ENCODE results near the gene ESRRG.
"Not testable (repeated sequence)": the region's sequence is repeated elsewhere in the genome, so short reads cannot be mapped to it uniquely, and the experiment has no call there.

The ESRRG gene

DNA sequence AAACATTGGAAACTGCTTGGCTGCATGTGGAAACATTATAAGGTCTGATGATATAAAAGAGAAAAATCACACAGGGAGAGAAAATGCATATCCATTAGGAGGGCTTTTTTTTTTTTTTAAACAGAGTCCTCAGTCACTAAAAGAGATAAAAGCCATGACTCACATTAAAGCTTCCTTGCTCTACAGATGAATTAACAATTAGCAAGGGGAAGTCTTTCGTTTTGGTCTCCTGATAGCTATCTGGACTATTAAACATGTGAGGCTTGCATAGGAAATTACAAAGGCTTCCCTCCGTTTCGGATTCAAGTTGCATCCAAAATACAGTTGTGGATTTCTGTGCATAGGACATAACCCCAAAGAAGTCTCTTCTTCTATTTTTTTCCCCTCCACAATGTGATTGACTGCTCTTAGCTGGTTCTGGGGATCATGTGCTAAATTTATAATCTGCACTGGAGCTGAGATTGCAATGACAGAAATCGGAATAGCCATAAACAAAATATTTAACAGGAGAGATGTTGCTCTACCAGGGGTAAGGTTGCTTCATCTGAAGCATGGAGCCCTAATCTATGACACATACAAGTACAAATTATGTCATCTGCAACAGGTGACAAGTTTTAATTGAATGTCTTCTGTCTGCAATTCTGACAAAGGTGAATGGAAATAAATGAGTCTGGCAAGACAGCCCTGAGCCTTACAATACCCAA lies 146.8 kb downstream of the ESRRG start:
- in situ Hi-C loops (cut with HindIII; ENCODE audit: low sequenced_read_pairs), result no loop called here

DNA sequence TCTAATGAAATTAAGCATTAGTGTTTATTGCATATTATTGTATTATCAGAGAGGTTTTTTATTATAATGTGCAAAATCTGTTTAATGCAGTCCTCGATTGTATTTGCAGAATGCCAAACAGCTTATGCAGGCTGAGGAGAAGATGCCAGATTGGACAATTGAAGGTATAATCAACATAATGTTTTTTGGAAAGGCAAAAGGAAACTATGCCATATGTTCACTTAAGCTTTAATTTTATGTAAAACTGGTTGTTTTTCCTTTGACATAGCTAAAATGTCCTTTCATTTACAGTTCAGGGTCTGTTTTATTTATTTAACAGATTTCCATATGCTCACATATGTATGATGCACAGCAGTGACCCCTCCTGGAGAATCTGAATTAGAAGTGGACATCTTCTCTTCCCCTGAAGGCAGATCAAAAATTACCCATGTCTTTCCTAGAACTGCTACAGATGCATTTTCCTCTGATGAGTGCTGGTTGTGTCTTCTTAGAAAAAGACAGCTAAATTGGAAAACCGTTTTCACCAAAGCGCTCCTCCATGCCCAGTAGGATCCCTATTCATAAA lies 156.5 kb downstream of the ESRRG start:
- in situ Hi-C loops (cut with HindIII; ENCODE audit: low sequenced_read_pairs), result no loop called here

DNA sequence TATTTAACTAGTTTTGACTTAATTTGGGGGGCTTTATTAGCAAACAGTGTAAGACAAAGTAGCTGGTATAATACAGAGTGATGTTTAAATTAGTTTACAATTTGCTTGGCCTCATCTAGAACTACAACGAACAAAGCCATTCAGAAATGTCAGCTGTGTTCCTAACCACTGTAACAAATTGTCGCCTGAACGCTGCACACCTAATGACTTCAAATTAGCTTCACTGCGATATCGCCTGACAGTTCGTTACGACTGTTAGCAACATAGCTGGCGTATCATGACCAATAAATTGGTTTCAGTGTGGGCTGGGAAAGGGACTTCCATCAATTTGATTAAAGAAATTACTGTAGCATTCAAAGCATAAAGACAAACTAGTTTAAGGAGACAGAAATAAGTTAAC lies 160.1 kb downstream of the ESRRG start:
- in situ Hi-C loops (cut with HindIII; ENCODE audit: low sequenced_read_pairs), result no loop called here

DNA sequence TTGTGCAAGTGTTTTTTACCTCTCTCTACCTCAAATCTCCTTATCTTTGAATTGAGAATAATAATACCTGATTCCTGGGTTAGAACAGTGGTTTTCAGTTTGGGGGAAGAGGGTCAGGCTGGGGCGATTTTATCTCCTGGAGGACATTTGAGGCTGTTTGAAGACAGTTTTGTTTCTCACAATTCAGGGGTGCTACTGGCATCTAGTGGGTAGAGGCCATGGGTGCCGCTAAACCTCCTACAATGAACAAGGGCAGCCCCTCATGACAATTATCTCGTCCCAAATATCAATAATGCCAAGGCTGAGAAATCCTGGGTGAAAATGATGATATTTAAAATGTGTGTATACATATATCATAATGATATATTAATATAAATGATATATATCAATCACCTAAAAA lies 160.8 kb downstream of the ESRRG start:
- in situ Hi-C loops (cut with HindIII; ENCODE audit: low sequenced_read_pairs), result no loop called here

DNA sequence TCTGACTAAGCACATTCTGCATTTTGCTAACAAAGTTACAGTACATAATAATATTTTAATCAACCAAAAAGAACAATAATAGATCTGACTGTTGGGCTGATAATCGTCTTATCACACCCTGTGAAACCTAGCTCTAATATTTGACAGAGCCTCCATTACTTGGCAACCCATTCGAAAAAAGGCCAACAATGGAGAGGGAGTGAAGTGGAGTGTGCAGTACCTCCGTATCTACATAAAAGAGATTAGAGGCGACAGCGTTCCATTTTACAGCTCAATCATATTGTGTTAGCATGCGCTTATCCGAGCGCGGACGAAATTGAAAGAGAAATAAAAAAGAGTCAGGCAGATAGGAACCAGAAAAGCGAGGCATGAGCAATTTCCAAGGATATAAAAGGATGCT lies 162.7 kb downstream of the ESRRG start:
- in situ Hi-C loops (cut with HindIII; ENCODE audit: low sequenced_read_pairs), result no loop called here

DNA sequence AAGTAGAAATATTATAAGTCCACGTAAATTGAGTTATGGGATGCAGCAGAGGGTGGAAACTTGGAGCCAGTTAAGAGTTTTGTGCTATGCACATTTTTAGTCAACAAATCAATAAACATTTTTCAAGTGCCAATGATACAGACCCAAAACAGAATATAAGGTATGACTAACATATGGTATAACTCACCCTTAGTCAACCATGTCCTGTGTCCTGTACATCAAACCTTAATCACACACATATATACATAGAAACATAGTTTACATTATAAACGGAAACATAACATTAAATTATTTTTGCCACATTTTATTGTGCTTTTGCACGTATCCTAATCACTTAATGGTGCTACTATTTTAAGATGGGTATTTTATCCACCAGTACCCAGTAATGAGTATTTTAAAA lies 163.9 kb downstream of the ESRRG start:
- in situ Hi-C loops (cut with HindIII; ENCODE audit: low sequenced_read_pairs), result no loop called here

DNA sequence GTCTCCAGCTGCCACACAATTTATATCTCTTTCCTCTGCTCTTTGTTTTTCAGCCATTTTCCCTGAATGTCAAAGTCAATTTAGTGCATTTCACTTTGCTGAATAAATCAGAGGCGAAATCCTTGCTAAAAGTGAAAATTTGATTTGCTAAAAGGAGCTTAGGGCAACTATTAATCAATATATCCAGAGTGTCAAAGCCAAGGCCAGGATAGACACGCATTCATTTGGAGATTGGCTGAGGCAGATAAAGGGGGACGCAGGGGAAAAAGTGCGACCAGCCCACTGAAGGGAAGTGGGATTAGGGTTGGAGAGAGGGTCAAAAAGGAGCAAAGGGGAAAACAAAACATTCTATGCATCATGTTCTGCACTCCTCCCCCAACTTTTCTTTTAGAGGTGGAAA lies 167.6 kb downstream of the ESRRG start:
- in situ Hi-C loops (cut with HindIII; ENCODE audit: low sequenced_read_pairs), result no loop called here

DNA sequence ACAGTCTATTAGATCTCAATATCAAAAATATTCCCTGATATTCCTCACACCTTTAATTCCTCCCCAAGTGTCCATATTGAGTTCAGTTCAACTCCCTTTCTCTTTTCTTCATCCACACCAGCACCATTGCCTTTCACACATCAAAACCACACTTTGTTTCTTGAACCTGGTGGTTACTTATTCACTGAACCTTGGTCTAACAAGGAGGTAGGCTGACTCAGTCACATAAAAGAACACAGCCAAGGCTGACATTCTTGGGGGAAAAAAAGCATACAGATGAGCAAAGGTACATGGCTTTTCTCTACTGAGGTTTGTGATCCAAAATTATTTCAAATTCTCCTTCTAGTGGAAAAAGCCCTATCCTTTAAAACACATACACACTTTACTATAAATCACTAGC lies 168.3 kb downstream of the ESRRG start:
- in situ Hi-C loops (cut with HindIII; ENCODE audit: low sequenced_read_pairs), result loop anchor here (5.0 kb wide), 1 partner anchor 48 kb away; no protein-coding TSS in a partner anchor

DNA sequence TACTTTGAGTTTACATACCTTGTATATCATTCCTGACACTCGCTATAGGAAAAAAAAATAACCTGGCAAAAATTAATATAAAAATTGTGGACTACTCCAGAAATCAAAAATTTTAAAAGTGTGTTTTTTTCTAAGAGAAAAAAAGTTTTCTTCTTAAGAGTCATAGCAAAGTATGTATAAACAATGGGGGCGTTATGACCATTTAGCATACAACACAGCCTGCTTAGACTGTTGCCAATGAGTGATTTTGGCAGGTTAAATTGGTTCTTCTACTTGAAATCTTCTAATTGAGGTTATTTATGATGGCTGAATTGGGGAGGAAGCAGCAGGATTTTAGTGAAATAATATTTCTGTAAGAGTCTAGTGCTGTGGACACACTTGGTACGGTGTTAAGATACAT lies 169.5 kb downstream of the ESRRG start:
- in situ Hi-C loops (cut with HindIII; ENCODE audit: low sequenced_read_pairs), result loop anchor here (5.0 kb wide), 1 partner anchor 46 kb away; no protein-coding TSS in a partner anchor

DNA sequence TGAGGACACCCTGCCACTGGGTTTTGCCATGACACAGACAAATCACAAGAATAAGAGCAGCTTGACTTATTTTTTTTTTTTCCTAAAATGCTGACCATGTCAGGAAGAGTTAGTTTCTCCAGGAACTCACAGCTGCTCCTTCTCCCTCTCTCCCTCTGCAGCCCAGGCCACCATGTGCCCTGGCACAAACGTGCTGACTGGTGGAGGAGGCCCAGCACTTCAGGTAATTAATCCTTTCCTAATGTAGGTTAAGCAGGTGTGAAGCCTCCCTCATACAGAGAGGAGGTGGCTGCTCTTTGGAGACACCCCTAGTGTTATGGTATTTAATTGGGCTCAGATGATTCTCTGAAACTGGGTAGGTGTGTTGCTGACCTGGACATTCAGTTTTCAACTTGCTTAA lies 170.2 kb downstream of the ESRRG start:
- in situ Hi-C loops (cut with HindIII; ENCODE audit: low sequenced_read_pairs), result loop anchor here (5.0 kb wide), 1 partner anchor 46 kb away; no protein-coding TSS in a partner anchor

DNA sequence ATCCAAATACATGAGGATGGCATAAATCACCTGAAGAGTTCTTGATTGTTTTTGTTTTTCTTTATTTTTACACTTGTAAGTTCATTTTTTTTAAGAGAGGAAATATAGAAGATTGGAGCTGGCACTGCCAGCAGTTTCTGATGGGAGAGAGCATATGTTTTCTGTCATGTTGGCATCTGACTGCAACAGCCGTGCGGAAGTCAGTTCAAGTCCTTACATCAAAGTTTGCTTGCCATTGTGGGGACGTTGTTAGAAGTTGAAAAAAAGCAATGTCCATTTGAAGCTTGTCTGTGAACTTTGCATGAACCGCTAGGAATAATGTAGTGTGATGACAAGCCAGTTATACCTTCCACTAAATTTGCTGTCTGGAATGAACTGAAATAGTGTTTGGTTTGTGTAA lies 173.4 kb downstream of the ESRRG start:
- in situ Hi-C loops (cut with HindIII; ENCODE audit: low sequenced_read_pairs), result loop anchor here (5.0 kb wide), 1 partner anchor 42 kb away; no protein-coding TSS in a partner anchor

DNA sequence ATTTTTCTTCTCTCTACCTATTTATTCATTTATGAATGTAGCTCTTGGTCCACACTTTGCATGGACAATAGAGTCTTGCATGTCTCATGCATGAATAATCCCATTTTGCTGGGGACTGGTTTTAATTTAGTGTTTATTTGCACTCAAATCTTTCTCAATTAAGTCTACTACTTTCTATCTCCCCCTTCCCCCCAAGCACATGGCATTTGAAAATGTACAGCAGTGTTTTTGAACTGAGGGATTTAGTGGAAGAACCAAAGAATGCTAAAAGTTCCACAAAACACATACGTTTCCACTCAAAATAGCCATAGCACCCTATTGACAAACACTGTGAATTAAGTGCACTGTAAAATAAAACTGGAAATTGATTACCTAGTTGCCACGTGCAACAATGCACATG lies 180.5 kb downstream of the ESRRG start:
- in situ Hi-C loops (cut with HindIII; ENCODE audit: low sequenced_read_pairs), result no loop called here

DNA sequence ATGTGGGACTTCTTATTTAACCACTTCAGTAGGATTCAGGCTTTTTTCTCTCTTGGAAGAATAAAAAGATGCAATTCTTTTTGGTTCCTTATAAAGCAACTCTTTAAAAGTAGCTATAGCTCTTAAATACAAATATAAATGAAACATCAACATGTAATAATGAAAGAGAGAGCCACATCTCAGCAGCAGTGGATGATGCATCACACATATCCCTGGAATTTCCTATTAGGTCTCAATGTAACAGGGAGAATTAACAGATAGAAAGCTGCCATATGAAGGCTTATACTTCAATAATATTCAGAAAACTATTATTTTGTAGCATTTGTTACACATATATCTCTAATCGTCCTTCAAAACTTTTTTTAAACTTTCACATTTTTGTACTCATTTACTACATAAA lies 181.0 kb downstream of the ESRRG start:
- in situ Hi-C loops (cut with HindIII; ENCODE audit: low sequenced_read_pairs), result no loop called here

DNA sequence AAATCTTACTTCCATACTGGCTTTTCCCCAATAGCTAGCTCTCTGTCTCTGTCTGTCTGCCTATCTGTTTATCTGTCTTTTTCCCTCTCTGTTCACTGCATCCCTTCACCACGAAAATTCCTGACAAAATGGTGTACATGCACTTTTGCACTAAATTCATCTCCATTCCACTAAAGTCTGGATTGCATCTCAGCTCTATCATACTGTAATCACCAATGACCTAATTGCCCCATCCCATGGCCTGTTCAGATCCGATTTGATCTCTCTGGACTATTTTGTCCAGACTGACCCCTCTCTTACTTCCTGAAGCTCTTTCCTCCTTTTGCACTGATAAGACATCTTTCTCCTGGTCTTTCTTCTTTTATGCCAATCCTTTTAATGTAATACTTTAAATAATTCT lies 187.5 kb downstream of the ESRRG start:
- in situ Hi-C loops (cut with HindIII; ENCODE audit: low sequenced_read_pairs), result no loop called here

DNA sequence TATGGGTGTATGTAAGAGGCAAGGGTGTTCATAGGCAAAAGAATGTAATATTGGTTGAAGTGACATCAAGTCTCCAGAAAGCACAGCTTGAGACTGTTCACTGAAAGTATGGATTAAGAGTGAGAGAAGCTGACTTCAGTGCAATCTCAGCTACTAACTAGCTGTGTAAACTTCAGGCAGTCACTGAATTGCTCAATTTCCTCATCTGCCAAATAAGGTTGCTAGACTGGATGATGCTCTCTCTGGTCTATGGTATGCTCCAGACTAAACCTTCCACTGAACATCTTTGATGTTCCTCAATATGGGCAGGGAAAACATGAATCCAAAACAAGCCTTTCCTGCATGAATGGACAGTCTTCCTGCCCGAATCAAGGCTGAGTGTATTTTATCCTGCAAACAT lies 188.2 kb downstream of the ESRRG start:
- in situ Hi-C loops (cut with HindIII; ENCODE audit: low sequenced_read_pairs), result no loop called here

DNA sequence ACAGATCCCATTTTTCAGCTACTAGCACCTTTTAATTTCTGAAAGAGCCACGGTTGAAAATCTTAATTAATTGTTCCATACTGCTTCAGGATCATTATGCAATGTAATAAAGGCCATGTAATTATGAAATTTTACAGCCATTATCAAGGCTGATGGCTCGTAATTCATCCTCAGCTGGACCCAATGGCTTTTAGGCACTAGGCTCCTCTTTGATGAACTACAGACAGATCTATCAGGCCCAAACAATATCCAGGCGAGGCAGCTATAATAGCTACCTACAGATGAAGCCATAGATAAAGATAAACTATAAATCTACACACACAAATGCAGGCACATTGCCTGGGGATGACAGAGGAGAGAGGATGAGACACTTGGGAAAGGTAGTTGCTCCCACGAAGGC lies 189.5 kb downstream of the ESRRG start:
- in situ Hi-C loops (cut with HindIII; ENCODE audit: low sequenced_read_pairs), result no loop called here

DNA sequence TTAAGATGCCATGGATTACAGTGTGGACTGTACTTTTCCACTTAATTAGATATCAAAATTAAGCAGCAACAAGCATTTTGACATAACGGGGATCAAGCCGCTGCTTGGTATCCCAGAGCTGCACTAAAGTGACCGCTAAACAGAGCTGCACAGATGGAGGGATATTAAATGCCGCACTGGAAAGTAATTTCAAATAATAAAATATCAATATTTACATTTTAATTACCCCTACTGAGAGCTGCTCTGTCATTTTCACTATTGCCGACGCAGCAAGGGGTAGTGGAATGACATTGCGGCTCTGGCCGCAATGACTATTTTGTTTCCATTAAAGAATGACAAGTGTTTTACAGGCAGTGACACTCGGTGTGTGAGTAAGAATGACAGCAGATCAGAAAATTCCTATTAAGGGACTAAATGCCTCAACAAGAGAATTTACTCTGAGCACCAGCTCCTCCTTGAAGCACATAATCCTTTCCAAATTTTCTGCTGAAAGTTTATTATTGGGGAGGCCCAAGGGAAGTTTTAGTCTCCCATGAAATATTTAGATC lies 190.9 kb downstream of the ESRRG start:
- in situ Hi-C loops (cut with HindIII; ENCODE audit: low sequenced_read_pairs), result no loop called here

DNA sequence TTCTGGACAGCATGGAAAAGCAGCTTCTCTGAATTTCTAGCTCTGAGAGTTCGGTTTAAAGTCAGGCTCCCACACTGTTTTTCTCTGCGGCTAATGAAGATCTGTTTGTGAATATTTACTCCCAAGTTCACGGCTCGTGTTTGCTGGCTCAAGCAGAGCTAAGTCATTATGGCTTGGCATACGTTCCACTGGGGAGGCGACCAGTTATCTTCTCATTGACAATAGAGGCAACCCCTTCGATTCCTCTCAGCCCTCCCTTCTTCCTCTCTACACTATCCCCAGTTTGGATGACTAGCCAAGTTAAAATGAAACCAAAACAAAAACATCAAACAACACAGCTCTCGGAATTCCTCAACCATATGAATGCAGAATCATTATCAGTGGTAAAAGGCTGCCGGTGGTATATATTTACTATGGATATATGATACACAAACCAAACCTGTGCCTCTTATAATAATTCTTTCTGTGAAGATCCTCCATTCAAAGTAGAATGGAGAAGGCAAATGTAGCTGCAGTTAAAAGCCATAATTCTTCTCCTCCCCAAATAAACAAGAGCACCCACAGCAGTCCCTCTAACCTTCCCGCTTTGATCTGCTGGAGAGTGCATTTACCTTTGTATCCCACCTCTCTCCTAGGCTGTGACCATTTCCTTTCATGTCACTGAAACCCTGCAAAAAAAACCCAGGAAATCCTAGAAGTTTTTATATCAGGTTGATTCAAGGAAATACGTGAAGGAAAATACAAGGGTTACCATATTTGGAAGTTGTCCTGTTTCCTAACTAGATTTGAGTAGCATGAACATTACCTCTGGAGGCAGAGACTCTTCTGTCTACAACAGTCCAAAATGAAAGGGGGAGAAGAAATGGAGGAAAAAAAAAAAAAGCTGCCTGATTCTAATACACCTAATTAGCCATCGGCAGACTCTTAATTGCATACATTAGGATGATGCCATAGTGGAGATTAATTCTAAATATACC lies 191.7 kb downstream of the ESRRG start:
- in situ Hi-C loops (cut with HindIII; ENCODE audit: low sequenced_read_pairs), result no loop called here

DNA sequence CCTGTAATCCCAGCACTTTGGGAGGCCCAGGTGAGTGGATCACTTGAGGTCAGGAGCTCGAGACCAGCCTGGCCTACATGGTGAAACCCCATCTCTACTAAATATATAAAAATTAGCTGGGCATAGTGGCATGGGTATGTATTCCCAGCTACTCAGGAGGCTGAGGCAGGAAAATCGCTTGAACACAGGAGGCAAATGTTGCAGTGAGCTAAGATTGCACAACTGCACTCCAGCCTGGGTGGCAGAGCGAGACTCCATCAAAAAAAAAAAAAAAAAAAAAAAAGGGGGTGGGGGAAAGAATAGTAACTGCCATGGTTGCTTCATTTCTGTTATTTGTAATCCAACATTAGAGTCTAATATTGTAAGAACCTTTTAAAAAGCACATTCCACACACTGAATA lies 193.4 kb downstream of the ESRRG start:
- in situ Hi-C loops (cut with HindIII; ENCODE audit: low sequenced_read_pairs), result not testable (repeated sequence)

DNA sequence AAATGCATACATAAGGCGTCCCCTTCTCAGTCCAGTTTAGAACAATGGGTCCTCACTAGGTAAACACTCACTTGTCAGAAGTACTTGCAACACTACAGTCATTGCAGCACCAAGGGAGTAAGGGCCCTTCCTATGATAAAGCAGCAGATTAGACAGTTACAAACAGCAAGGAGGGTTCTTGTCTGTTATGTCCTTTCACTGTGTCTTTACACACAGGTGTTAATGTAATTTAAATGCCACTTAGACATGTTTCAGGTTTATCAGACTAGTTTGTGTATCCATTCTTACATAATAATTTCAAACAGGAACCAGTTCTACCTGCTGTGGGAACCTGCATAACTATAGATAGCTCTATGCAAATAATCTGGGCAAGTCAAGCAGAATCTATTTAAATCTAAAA lies 194.4 kb downstream of the ESRRG start:
- in situ Hi-C loops (cut with HindIII; ENCODE audit: low sequenced_read_pairs), result no loop called here

DNA sequence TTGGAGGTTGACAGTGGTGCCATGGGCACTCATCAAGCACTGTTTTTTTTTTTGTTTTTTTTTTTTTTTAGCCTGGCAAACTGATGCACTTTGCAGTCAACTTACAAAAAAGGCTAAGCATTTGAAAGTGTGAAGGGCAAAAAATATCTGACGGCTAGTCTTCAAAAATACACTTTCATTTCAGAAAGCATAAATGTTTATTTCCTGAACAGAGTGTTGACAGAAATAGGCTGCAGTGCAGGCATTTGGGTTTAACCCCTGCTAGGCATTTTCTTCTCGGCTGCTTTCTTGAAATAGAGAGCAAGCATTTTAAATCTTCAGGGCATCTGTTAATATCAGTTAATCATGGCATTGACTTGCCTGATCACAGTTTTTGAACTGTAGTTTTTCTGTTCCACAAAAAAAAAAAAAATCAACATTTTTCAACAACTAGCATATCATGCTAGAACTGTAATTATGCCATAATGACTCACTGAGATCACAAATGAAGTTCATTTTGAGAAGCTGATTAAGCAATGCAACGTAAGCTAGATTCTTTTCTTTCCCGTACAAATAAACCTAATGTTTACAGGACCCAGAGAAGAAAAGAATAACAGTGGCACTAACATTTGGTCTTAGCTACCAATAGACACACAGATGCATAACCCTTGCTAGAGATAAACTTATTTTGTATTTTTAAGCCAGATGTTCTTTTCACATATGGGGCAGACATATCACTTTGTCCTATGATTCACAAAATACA lies 199.6 kb downstream of the ESRRG start:
- in situ Hi-C loops (cut with HindIII; ENCODE audit: low sequenced_read_pairs), result no loop called here

All from DLD1 (cell line).